H54 (cell line): ENCODE measurements around the gene CAP2.
A peak's percentile ranks its signal among the peaks of the same experiment; 100 is the strongest.

ENCODE experiments used
- DNase-seq: peaks from one replicate; pipeline ENCODE4 v3.0.0; 2011; ENCODE audit warnings: low spot score, mixed read lengths; ENCODE audit not compliant: insufficient read length
- FAIRE-seq: peaks from 3 replicates; lab custom pipeline; 2011; peaks lifted over from hg19 to GRCh38; lab: Jason Lieb, UNC
- POLR2A ChIP-seq: IDR thresholded peaks from 2 replicates; pipeline ENCODE4 v1.6.1; 2011; ENCODE audit warnings: low read depth, mild to moderate bottlenecking, low read length

Gene CAP2

DNA sequence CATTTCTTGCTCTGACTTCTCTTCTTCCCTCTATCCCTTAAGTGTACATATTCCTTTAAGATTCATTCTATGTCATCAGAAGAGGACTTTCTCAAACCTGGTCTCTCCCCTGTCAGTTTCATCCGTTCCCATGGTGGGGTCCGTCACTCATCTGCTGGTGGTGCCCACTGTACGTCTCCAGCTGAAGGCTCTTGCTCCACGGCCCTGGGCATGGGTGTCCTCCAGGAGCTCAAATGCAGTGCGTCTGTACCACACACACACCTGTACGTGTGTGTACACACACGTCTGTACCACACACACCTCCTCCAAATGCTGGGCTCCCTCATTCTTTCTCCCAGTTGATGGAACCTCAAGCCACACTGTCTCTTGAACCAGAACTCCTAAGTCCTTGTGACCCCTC is 85.6 kb downstream of the CAP2 start:
- DNase-seq (no peak), FAIRE-seq (no peak)
- no peak for TF ChIP-seq POLR2A

DNA sequence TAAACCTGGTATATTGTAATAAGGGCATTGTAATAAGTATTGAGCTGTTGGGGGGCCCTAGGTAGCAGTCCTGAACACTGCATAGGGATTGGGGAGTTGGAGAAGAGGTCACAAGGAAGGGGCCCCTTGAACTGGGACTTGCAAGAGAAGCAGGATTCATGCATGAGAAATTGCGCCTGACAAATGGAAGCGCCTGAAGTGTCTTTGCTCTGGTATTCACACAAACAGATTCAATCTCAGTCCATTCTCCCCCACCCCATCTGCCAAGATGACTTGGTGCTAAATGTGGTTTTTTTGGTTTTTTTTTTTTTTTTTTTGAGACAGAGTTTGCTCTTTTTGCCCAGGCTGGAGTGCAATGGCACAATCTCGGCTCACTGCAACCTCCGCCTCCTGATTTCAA is 87.1 kb downstream of the CAP2 start:
- no peak for TF ChIP-seq POLR2A
- FAIRE-seq (no peak), DNase-seq (no peak)

DNA sequence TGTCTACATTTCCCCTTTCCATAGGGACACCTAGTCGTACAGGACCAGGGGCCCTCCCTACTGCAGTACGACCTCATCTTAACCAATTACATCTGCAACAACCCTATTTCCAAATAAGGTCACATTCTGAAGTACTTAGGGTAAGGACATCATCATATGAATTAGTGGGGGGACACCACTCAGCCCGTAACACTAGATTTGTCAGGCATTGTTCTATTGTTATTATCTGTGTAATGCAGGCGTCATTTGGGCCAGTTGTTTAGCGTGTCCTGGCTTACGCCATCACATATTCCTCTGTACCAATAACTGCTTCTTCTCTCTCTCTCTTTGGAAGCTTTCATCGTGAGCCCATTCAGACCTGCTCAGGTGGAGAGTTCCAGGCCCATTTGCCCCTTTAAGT is 89.3 kb downstream of the CAP2 start:
- no peak for DNase-seq
- FAIRE-seq, result no peak
- no peak for TF ChIP-seq POLR2A

DNA sequence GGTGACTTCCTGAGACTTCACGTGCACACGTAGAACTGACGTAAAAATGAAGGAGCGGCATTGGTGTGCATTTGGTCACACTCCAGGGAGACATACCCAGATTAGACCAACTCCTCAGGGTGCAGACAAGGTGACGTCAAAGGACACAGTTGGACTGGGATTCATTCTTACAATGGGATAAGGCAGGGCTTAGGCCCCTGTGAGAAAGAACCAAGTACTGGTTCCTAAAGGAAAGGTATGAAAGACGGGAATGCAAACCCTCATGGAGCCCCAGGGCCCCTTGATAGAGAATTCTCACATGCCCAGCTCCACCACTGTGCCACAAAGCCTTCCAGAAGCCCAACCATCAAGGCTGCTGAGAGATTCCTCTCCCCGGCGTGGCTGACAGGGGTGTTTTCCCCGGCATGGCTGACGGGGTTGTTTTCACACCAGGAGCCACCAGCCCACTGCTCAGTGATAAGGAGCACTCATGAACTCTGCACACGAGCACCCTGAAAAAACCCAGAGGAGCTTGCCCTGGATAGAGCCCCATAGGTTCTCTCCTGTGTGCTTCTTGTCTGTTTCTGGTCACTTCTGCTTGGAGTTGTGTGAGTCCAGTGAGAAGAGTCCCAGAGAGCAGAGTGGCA is 90.1 kb downstream of the CAP2 start:
- DNase-seq, result no peak
- no peak for FAIRE-seq
- no peak for TF ChIP-seq POLR2A

DNA sequence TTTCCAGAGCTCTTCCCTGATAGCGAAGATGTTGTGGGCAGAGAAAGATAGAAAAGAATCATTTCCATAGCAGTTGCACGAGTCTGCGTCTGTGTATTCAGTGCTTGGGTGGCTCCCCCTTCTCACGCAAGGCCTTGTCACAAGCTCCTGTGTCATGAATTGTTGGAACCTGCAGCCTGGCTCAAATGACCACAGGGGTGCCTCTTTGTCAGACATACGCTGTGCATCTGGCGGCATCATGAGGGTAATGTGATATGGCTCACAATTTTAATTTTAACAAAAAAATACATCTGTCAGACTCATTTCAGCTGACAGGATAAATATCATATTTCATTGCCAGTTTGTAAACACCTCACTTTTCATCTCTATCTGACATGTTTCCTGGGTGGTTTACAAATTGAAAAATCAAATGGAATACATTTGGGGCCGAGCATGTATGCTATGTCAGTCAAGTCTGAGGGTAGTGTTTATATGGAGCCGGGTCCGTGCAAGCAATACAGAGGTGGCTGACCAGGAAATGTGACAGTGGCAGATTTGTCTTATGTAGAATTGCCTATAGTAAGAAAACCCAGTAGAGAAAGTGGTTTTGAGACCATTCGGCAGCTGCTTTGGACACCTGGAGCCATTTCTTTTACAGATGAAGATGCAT is 90.9 kb downstream of the CAP2 start:
- DNase-seq (no peak), FAIRE-seq (no peak)
- TF ChIP-seq POLR2A, result no peak

DNA sequence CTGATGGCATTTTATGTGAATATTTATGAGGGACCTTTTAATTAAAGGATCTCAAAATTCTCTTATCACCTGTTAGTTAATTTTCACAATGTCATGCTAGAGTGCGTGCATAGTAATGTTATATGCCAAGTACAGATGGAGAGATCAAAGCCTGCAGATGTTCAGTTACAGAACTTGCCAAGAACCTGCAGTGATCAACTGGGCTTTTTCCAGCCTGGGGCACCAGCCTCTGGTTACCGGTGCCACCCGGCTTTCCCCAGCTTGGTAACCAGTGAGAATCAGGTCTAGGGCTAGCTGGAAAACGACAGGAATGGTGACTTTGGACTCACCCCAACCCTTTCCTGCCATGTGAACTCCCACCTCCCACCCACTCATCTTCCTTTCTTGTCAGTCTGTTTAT is 91.8 kb downstream of the CAP2 start:
- DNase-seq (no peak), FAIRE-seq (no peak)
- no peak for TF ChIP-seq POLR2A

DNA sequence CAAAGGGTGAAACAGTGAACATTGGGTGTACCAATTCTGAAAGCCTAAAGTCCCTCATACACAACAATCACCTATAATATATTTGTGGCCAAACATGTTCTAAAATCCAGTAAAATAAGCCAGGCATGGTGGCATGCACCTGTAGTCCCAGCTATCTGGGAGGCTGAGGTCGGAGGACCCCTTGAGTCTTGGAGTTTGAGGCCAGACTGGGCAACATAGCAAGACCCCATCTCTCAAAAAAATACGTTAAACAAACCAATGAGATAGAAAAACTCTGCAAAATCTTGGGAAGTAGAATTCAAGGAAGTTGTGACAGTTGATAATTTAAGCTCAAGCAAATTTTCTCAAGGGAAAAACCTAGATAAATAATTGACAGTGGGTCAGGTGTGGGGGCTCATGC is 92.6 kb downstream of the CAP2 start:
- DNase-seq (no peak), FAIRE-seq (no peak)
- TF ChIP-seq POLR2A, result no peak

DNA sequence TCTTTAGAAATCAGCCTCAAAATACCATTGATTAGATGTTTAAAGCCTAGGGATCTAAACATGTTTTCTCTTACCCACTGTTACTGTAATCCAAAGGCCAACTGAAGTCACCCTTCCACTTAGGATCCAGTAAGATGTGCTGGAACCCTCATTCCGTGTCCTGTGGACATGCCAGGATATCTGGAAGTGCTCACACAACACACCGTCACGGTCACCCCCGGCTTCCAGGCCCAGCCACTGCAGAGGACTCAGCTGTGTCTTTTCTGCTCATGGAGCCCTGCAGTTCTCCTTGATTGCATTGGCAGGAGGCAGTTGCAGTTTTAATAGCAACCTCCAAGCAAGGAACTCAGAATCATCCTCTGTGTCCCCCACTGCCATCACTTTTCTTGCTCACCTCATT is 93.3 kb downstream of the CAP2 start:
- no peak for TF ChIP-seq POLR2A
- FAIRE-seq (no peak), DNase-seq (no peak)

DNA sequence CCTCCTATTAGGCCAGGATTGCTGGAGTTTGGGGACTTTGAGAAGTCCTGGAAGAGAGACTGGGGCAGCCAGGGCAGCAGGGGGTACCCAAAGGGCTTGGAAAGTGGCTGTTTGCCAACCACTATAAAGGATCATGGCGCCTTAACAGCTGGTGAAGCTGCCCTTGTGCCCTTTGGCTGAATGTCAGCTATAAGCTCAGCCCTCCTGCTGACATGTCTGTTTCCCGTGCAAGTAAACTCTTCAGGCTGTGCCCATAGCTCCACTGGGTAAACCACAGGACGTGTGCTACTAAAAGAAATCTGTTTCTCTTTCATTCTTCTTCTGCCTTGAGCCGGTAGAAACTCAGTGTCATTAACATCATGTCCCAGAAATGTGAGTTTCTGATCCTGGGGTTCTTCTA is 97.3 kb downstream of the CAP2 start:
- DNase-seq (peak; percentile 10), FAIRE-seq (no peak)
- no peak for TF ChIP-seq POLR2A

DNA sequence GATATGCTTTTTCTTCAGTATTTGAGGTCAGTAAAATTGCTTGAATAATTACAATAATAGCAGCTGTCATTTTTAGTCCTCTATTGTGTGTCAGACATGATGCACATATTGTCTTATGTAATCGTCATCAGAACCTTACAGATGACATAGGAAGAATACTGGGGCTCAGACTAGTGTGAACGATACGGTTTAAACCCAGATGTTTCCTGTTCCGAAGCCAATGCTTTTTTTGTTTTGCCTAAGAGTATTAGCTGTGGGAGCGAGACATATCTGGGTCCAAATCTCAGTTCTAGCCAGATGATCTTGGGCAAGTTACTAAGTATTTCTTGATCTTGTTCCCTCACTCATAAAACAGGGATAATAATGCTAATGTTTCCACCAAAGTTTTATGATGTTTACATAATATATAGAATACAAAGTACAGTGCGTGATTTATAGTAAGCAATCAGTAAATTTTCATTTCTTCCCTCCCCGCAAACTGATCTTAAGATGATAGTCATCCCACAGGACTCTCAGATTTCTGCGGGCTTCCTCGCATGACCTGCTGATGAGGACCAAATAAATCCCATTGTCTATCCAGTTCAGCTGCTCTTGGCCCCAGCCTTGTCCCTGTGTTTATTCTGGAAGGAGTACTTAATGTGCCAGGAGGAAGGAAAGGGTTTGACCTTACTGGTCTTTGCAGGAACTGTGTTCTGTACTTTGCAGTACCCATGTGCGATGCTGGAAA is 98.2 kb downstream of the CAP2 start:
- no peak for TF ChIP-seq POLR2A
- FAIRE-seq, result no peak
- DNase-seq, result no peak

DNA sequence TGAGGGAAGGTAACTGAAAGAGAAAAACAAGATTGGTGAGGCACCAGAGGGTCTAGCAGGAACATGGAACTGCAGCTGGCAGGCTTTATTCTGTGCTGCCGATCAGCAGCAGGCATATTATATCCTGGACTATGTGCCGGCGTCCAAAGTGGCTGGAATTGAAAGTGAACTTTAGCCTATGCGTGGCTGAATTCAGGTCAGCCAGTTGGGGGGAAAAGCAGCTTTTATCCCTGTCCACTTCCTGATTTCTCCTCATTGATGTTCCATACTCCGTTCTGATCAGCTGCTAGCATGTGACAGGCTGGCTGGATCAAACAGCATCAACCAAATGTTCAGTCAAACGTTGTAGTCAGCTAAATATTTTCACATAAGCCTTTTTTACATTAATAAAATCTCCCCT is 99.0 kb downstream of the CAP2 start:
- DNase-seq (no peak), FAIRE-seq (no peak)
- no peak for TF ChIP-seq POLR2A

DNA sequence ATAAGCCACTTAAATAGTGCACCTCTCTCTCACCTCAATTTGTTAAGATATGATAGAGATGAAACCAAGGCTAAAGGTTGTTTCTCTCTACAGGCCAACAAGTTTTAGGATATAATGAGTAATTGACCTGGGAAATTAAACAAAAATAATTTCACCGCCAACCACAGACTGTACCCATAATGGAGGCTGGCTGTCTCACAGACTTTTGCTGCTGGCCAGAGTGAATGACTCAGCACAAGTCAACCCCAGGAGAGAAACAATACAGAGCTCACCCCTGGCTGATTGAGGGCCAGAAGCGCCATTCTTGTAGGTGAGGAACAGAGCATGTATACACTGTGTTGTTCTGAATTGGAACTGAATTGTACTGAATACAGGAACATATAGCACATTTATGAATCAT is 99.9 kb downstream of the CAP2 start:
- peak; percentile 39 for DNase-seq
- FAIRE-seq, result no peak

DNA sequence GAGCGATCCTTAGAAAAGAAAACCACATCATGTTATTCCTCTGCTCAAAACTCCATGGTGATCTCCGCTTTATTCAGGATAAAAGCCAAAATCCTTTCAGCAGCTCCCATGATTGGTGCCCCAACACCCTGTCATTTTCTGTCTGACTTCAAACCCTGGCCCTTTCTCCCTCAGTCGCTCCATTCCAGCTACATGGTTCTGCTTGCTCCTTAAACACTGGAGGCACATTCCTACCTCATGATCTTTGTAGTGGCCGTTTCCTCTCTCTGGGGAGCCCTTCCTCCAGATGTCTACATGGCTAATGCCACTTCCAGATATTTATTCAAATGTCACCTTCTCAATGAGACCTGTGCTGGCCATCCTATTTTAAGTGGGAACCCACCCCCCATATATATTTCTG is 100.8 kb downstream of the CAP2 start:
- no peak for TF ChIP-seq POLR2A
- DNase-seq (no peak), FAIRE-seq (no peak)

More for the DNA sequence above, 99.9 kb downstream of the CAP2 start:
- TF ChIP-seq POLR2A, result no peak

DNA sequence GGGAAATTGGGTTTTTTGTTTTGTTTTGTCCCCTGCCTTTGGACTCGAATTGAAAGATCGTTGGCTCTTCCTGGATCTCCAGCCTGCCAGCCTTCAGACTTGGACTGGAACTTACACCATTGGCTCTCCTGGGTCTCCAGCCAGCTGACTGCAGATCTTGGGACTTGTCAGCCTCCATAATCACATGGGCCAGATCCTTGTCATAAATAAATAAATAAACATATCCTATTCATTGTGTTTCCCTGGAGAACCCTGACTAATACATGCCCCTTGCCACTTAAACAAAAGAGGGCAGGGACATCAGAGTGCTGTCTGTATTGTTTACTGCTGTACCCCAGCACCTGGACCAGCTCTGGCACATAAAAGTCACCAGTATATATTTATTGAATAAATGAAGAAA is 101.5 kb downstream of the CAP2 start:
- no peak for DNase-seq
- no peak for FAIRE-seq
- no peak for TF ChIP-seq POLR2A
